Measurements from ENCODE around the gene CD52.

Gene CD52

GRCh38 chr1:26295194-26296138 is 22.3 kb upstream of the CD52 start:
- Histone ChIP-seq H2AFZ (ENCODE audit: low read length) (no peak overlapping the region), H3K79me2 (ENCODE audit: insufficient read depth, low read length) (no peaks in the 10 kb centered on the region), H3K27ac (ENCODE audit: low read depth, low read length, poor library complexity, severe bottlenecking) (no peak overlapping the region), H3K4me1 (ENCODE audit: insufficient read depth, low read length, severe bottlenecking) (peaks cover 47% of the 10 kb centered on the region), H3K36me3 (ENCODE audit: insufficient read depth, low read length) (peaks cover 35% of the 10 kb centered on the region; the same call in 1 of the 2 replicates), H3K27me3 (ENCODE audit: insufficient read depth, low read length) (no peaks in the 10 kb centered on the region), H3K9me3 (ENCODE audit: low read length) (no peaks in the 10 kb centered on the region), H3K4me3 (ENCODE audit: low read depth, low read length, poor library complexity, severe bottlenecking) (no peak overlapping the region), H3K4me2 (ENCODE audit: low read length) (no peak overlapping the region), H3K9ac (ENCODE audit: low read length) (no peak overlapping the region), H3F3A (ENCODE audit: insufficient read depth, low read length) (peaks cover under 1% of the 10 kb centered on the region; the same call in 1 of the 2 replicates), H4K20me1 (ENCODE audit: insufficient read depth, low read length) (no peaks in the 10 kb centered on the region), H3K9me2 (ENCODE audit: low read depth, low read length) (no peaks in the 10 kb centered on the region)
- no peak for TF ChIP-seq EZH2 (IDR thresholded peaks at IDR 0.05; ENCODE audit: borderline replicate concordance, low read length)
- TF ChIP-seq, protein P1, sequence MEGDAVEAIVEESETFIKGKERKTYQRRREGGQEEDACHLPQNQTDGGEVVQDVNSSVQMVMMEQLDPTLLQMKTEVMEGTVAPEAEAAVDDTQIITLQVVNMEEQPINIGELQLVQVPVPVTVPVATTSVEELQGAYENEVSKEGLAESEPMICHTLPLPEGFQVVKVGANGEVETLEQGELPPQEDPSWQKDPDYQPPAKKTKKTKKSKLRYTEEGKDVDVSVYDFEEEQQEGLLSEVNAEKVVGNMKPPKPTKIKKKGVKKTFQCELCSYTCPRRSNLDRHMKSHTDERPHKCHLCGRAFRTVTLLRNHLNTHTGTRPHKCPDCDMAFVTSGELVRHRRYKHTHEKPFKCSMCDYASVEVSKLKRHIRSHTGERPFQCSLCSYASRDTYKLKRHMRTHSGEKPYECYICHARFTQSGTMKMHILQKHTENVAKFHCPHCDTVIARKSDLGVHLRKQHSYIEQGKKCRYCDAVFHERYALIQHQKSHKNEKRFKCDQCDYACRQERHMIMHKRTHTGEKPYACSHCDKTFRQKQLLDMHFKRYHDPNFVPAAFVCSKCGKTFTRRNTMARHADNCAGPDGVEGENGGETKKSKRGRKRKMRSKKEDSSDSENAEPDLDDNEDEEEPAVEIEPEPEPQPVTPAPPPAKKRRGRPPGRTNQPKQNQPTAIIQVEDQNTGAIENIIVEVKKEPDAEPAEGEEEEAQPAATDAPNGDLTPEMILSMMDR (IDR thresholded peaks at IDR 0.05; ENCODE audit: low read length), result no peak

DNA sequence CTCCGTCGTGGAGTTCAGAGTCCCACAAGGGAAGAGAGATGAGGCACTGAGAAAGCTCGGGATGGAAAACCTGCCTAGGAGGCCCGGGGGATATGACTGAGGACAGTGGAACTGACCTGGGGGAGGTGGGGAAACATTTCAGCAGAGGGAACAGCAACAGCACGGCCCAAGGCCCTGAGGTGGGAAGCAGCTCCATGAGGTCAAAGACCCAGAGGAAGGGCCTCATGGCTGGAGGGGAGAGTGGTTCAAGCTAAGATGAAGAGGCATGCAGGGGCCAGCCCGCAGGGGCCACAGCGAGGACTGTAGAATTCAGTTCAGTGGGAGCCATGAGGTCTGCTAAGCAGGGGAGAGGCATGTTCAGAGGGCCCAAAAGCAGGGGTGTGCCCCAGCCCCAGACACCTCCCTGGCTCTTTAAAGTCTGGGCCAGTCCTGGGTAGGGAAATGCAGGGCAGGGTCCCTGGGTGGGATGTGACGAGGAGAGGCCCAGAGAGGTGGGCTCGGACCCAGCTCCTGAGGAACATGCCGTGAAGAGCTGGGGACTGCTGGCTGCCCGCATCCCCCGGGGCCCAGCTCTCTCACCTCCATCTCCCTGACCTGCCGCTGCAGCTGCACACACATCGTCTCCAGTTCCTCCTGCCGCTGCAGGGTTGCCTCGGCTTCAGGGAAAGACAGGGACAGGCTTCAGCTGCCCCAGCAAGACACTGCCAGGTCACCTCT is 21.3 kb upstream of the CD52 start:
- no peak for TF ChIP-seq EZH2 (IDR thresholded peaks at IDR 0.05; ENCODE audit: borderline replicate concordance, low read length)
- TF ChIP-seq, protein P1 (IDR thresholded peaks at IDR 0.05; ENCODE audit: low read length), result no peak
- H3K79me2 ChIP-seq (ENCODE audit: insufficient read depth, low read length), result no peaks in the 10 kb centered on the region
- H3K4me1 ChIP-seq (ENCODE audit: insufficient read depth, low read length, severe bottlenecking), result peaks cover 47% of the 10 kb centered on the region
- H3K9me3 ChIP-seq (ENCODE audit: low read length), result no peaks in the 10 kb centered on the region
- H3K9ac ChIP-seq (ENCODE audit: low read length), result no peak overlapping the region
- H4K20me1 ChIP-seq (ENCODE audit: insufficient read depth, low read length), result no peaks in the 10 kb centered on the region
- no peaks in the 10 kb centered on the region for H3K27me3 ChIP-seq (ENCODE audit: insufficient read depth, low read length)
- H3K27ac ChIP-seq (ENCODE audit: low read depth, low read length, poor library complexity, severe bottlenecking), result no peak overlapping the region
- H3K9me2 ChIP-seq (ENCODE audit: low read depth, low read length), result no peaks in the 10 kb centered on the region
- H3K36me3 ChIP-seq (ENCODE audit: insufficient read depth, low read length), result peaks cover 45% of the 10 kb centered on the region; the same call in 1 of the 2 replicates
- no peaks in the 10 kb centered on the region for H3F3A ChIP-seq (ENCODE audit: insufficient read depth, low read length)
- no peak overlapping the region for H3K4me3 ChIP-seq (ENCODE audit: low read depth, low read length, poor library complexity, severe bottlenecking)
- H2AFZ ChIP-seq (ENCODE audit: low read length), result no peak overlapping the region
- H3K4me2 ChIP-seq (ENCODE audit: low read length), result no peak overlapping the region

GRCh38 chr1:26297057-26297790 is 20.5 kb upstream of the CD52 start:
- Histone ChIP-seq H3K27me3 (ENCODE audit: insufficient read depth, low read length) (no peaks in the 10 kb centered on the region), H3K79me2 (ENCODE audit: insufficient read depth, low read length) (no peaks in the 10 kb centered on the region), H3K9me2 (ENCODE audit: low read depth, low read length) (no peaks in the 10 kb centered on the region), H3K4me1 (ENCODE audit: insufficient read depth, low read length, severe bottlenecking) (peaks cover 40% of the 10 kb centered on the region), H2AFZ (ENCODE audit: low read length) (no peak overlapping the region), H4K20me1 (ENCODE audit: insufficient read depth, low read length) (no peaks in the 10 kb centered on the region), H3K27ac (ENCODE audit: low read depth, low read length, poor library complexity, severe bottlenecking) (no peak overlapping the region), H3K4me2 (ENCODE audit: low read length) (no peak overlapping the region), H3K9me3 (ENCODE audit: low read length) (no peaks in the 10 kb centered on the region), H3K36me3 (ENCODE audit: insufficient read depth, low read length) (peaks cover 42% of the 10 kb centered on the region; the same call in 1 of the 2 replicates), H3K4me3 (ENCODE audit: low read depth, low read length, poor library complexity, severe bottlenecking) (no peak overlapping the region), H3F3A (ENCODE audit: insufficient read depth, low read length) (no peaks in the 10 kb centered on the region), H3K9ac (ENCODE audit: low read length) (no peak overlapping the region)
- TF ChIP-seq, protein P1 (IDR thresholded peaks at IDR 0.05; ENCODE audit: low read length), result no peak
- TF ChIP-seq EZH2 (IDR thresholded peaks at IDR 0.05; ENCODE audit: borderline replicate concordance, low read length), result no peak
